ENCODE data around the gene FAM227A. TPM values are rescaled to one million over a fixed set of nuclear protein-coding genes. Genes with fewer than 3 reads are reported as not detected.
"Not testable (repeated sequence)": the region's sequence is repeated elsewhere in the genome, so short reads cannot be mapped to it uniquely, and the experiment has no call there.

Gene FAM227A
- total RNA-seq, 2 experiments from 2014 or later = 0.35 to 0.36 TPM

DNA sequence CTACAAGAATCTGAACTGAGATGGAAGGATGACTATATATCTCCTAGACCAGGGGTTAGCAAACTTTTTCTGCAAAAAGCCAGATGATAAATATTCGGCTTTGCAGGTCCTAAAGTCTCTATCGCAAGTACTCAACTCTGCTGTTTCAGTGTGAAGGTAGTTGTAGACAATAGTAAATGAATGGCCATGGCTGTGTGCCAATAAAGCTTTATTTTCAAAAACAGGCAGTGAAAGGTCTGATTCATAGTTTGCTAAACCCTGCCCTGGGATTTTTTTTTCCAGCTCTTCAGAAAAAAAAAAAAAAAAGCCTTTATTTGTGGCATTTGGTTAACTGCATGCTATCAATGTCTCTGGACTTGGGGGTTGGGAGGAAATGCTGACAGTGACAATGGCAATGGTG is 37.5 kb downstream of the FAM227A start:
- H3K27ac Mint-ChIP-seq = no peak overlapping the region
- CTCF ChIA-PET = interaction anchor here (0.7 kb wide), 1 partner anchor 642 kb away, joined by 3 read pairs; no protein-coding TSS in a partner anchor
- H3K9me3 Mint-ChIP-seq = no peaks in the 10 kb centered on the region
- intact Hi-C loops (cut with micrococcal nuclease) = no loop called here
- peaks cover 1% of the 10 kb centered on the region for H3K36me3 Mint-ChIP-seq (ENCODE audit: low read depth)
- no peak for DNase-seq
- no peak overlapping the region for H3K4me3 Mint-ChIP-seq
- H3K27me3 Mint-ChIP-seq (ENCODE audit: low read depth) = peaks cover 3% of the 10 kb centered on the region
- H3K4me1 Mint-ChIP-seq (ENCODE audit: low read depth) = no peaks in the 10 kb centered on the region

DNA sequence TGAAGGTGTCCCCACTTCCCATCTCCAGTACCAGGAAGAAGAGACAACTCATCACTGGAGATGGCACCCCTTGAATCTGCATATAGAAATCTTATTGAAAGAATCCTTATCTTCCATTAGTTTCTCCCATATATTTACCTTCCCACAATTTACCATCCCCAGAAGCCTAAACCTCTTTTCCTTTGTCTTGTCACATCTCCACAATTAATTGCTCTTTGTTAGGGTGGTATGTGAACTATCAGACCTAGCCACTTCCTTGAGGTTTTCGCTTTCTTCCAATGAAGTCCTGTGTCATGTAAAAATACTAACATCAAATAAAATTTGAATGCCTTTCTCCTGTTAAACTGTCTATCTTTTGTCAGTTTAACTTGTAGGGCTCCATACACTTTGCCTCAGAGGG is 37.9 kb downstream of the FAM227A start:
- peaks cover 3% of the 10 kb centered on the region for H3K27me3 Mint-ChIP-seq (ENCODE audit: low read depth)
- H3K36me3 Mint-ChIP-seq (ENCODE audit: low read depth) = peaks cover 1% of the 10 kb centered on the region
- H3K27ac Mint-ChIP-seq = no peak overlapping the region
- H3K4me3 Mint-ChIP-seq = no peak overlapping the region
- CTCF ChIA-PET = no interaction called here
- no peaks in the 10 kb centered on the region for H3K4me1 Mint-ChIP-seq (ENCODE audit: low read depth)
- intact Hi-C loops (cut with micrococcal nuclease) = no loop called here
- no peak for DNase-seq
- no peaks in the 10 kb centered on the region for H3K9me3 Mint-ChIP-seq

DNA sequence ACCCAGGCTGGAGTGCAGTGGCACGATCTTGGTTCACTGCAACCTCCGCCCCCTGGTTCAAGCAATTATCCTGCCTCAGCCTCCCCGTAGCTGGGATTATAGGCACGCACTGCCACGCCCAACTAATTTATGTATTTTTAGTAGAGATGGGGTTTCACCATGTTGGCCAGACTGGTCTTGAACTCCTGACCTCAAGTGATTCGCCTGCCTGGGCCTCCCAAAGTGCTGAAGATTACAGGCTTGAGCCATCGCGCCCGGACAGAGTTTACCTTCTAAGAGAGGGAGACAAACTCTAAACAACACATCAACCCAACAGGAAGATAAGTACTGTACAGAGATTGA is 41.2 kb downstream of the FAM227A start:
- intact Hi-C loops (cut with micrococcal nuclease); H3K36me3 Mint-ChIP-seq (ENCODE audit: low read depth); CTCF ChIA-PET; H3K4me1 Mint-ChIP-seq (ENCODE audit: low read depth); H3K27me3 Mint-ChIP-seq (ENCODE audit: low read depth); DNase-seq; H3K27ac Mint-ChIP-seq; H3K4me3 Mint-ChIP-seq; H3K9me3 Mint-ChIP-seq: not testable (repeated sequence)

DNA sequence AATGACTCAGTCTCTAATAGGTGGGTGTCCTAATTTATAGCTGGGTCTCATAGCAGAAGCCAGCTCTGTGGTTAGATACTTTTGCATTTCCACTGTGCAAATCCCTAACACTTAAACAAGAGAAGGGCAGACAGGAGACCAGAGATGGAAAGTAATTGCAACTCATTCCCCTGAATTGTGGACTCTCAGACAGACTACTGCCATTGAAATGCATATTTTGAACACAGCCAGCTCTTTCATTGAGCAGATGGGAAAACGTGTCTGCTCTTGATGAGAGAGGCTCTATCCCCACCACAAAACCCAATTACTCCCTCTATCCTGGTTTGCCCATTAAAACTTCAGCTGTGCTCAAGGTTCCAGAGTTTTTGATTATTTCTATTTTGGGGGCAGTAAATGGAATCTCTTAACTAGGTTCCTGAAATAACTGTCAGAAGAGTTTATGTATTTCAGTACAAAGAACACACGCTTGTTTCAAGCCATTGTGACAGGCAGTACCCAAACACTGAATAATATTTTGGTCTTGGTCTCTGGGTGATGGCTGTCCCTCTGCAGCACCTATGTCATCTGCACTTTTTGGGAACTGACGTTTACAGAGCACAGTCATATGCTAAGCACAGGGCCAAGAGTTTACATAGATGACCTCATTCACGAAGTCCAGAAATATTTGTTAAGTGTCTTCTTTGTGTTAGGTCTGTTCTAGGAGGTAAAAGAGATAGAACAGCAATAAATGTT is 41.7 kb downstream of the FAM227A start:
- DNase-seq = no peak
- intact Hi-C loops (cut with micrococcal nuclease) = no loop called here
- Mint-ChIP-seq H3K36me3 (ENCODE audit: low read depth) (peaks cover 1% of the 10 kb centered on the region), H3K9me3 (no peaks in the 10 kb centered on the region), H3K27me3 (ENCODE audit: low read depth) (peaks cover 3% of the 10 kb centered on the region), H3K4me3 (no peak overlapping the region), H3K27ac (no peak overlapping the region), H3K4me1 (ENCODE audit: low read depth) (no peaks in the 10 kb centered on the region)
- CTCF ChIA-PET = no interaction called here

DNA sequence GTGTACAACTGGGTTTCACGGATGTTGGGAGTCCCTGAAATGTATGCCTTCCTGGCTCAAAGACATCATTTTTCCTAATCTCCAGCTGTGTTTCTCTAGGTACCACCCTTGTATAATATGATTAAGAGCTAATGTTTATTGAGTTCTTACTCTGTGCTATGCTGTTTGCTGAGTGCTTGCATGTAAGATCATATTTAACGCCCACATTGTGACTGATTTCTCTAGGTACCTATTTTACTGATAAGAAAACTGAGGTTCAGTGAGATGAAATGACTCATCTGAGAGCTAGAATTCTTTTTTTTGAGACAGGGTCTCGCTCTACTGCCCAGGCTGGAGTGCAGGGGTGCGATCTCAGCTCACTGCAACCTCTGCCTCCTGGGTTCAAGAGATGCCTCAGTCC is 42.6 kb downstream of the FAM227A start:
- peaks cover 1% of the 10 kb centered on the region for H3K36me3 Mint-ChIP-seq (ENCODE audit: low read depth)
- DNase-seq = no peak
- no peak overlapping the region for H3K27ac Mint-ChIP-seq
- no peak overlapping the region for H3K4me3 Mint-ChIP-seq
- CTCF ChIA-PET = no interaction called here
- no peaks in the 10 kb centered on the region for H3K4me1 Mint-ChIP-seq (ENCODE audit: low read depth)
- peaks cover 3% of the 10 kb centered on the region for H3K27me3 Mint-ChIP-seq (ENCODE audit: low read depth)
- intact Hi-C loops (cut with micrococcal nuclease) = no loop called here
- H3K9me3 Mint-ChIP-seq = no peaks in the 10 kb centered on the region

DNA sequence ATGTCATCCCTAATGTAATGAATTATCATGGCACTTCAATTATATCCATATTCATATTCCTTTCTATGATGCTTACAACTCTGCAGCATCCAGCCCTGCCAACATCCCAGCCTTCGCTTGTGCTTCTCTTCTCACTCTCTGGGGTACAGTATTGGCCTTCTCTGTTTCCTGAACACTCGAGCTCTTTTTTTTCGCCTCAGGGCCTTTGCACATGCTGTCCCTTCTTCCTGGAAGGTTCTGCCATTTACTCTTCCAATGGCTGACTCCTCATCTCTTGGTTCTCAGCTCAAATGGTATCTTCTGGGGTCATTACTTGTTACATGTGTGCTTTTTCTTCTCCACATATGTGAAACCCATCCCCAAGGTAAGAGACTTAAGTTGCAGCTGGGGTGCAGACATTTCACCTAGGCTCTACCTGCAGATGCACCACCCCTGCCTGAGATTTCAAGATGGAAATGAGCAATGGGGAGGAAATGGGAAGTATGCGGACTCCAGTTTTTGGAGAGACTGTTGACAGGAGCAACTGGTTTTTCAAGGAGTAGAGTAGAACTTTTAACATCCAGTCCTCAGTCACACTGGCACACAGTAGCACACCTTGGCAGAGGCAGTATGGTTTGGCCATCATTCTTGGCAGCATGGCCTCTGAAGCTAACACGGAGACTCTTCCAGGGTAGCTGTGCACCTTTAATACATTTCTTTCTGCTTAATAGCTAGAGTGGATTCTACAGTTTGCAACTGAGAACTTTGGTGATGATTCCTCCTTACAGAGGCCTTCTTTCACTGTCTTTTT is 43.8 kb downstream of the FAM227A start:
- Mint-ChIP-seq H3K27ac (no peak overlapping the region), H3K36me3 (ENCODE audit: low read depth) (peaks cover 1% of the 10 kb centered on the region), H3K4me1 (ENCODE audit: low read depth) (no peaks in the 10 kb centered on the region), H3K9me3 (no peaks in the 10 kb centered on the region), H3K27me3 (ENCODE audit: low read depth) (peaks cover 3% of the 10 kb centered on the region), H3K4me3 (no peak overlapping the region)
- CTCF ChIA-PET = no interaction called here
- intact Hi-C loops (cut with micrococcal nuclease) = no loop called here
- no peak for DNase-seq

DNA sequence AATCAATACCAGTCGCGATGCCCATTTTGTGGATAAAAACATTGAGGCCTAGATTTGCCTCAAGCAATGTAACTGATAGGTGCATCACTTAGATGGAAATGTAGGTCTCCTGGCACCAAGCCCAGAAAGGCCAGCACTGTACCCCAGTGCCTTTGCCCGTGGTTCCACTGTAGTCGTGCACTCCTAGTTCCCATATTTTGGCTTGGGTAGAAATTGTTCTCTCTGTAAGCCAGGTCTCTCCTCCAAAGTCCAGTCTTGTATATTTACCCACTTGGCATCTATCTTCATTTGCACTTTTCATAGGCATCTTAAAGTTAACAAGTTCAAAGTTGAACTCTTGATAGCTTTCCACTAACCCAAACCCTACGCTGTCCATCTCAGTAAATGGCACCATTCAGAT is 44.6 kb downstream of the FAM227A start:
- DNase-seq = no peak
- peaks cover 1% of the 10 kb centered on the region for H3K36me3 Mint-ChIP-seq (ENCODE audit: low read depth)
- no peaks in the 10 kb centered on the region for H3K9me3 Mint-ChIP-seq
- H3K4me1 Mint-ChIP-seq (ENCODE audit: low read depth) = no peaks in the 10 kb centered on the region
- H3K4me3 Mint-ChIP-seq = no peak overlapping the region
- CTCF ChIA-PET = interaction anchor here (0.7 kb wide), 1 partner anchor 896 kb away, joined by 3 read pairs; no protein-coding TSS in a partner anchor
- no peak overlapping the region for H3K27ac Mint-ChIP-seq
- peaks cover 3% of the 10 kb centered on the region for H3K27me3 Mint-ChIP-seq (ENCODE audit: low read depth)
- intact Hi-C loops (cut with micrococcal nuclease) = no loop called here

DNA sequence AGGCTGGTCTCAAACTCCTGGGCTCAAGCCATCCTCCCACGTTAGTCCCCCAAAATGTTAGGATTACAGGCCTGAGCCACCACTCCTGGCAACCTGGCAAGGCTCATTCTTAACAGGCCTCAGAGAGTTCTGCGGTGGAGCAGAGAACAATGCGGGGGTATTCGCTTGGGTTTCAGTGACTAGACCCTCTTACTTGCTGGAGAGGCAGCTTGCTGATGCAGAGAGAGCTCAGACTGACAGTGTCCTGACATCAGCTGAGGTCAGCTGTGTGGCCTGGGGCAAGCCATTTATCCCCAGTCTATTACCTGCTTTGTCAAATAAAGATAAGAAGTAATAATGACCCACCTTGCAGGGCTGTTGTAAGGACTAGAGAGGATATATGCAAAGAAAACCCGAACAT is 46.0 kb downstream of the FAM227A start:
- intact Hi-C loops (cut with micrococcal nuclease) = no loop called here
- no peak overlapping the region for H3K27ac Mint-ChIP-seq

DNA sequence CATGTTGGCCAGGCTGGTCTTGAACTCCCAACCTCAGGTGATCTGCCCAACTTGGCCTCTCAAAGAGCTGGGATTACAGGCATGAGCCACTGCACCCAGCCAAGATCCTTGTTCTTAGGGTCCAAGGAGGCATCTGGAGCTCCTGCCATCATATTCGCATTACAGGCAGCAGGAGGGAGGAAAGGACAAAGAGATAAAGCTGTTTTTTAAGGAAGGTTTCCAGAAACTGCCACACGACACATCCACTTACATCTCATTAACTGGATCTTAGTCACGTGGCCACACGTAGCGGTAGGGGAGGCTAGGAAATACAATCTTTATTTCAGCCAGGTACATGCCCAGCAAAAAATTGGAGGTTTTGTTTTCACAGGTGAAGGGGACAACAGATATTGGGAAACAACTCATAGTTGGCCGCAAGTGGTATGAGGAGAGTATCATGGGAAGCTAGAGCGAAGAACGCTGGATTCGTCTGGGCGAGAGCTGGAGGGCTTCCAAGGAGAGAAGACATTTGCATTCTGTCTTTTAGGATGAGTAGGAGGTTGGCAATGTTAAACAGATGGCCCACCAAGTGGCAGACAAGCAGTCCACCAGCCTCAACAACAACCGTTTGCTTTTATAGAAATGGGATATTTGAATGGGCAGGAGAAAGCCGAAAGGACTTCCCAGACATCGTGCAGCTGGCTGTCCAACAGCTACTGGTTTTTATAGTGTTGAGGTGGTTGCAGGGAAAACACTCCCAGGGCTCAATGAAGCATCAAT is 47.0 kb downstream of the FAM227A start:
- no peak for DNase-seq
- CTCF ChIA-PET = no interaction called here
- H3K36me3 Mint-ChIP-seq (ENCODE audit: low read depth) = no peaks in the 10 kb centered on the region
- no peak overlapping the region for H3K27ac Mint-ChIP-seq
- H3K4me1 Mint-ChIP-seq (ENCODE audit: low read depth) = no peaks in the 10 kb centered on the region
- intact Hi-C loops (cut with micrococcal nuclease) = no loop called here
- no peaks in the 10 kb centered on the region for H3K27me3 Mint-ChIP-seq (ENCODE audit: low read depth)
- no peak overlapping the region for H3K4me3 Mint-ChIP-seq
- no peaks in the 10 kb centered on the region for H3K9me3 Mint-ChIP-seq

More for the DNA sequence above, 46.0 kb downstream of the FAM227A start:
- DNase-seq = no peak
- Mint-ChIP-seq H3K27me3 (ENCODE audit: low read depth) (no peaks in the 10 kb centered on the region), H3K36me3 (ENCODE audit: low read depth) (no peaks in the 10 kb centered on the region), H3K4me3 (no peak overlapping the region), H3K9me3 (no peaks in the 10 kb centered on the region), H3K4me1 (ENCODE audit: low read depth) (no peaks in the 10 kb centered on the region)
- CTCF ChIA-PET = interaction anchor here (0.7 kb wide), 1 partner anchor 12 kb away, joined by 3 read pairs; no protein-coding TSS in a partner anchor

DNA sequence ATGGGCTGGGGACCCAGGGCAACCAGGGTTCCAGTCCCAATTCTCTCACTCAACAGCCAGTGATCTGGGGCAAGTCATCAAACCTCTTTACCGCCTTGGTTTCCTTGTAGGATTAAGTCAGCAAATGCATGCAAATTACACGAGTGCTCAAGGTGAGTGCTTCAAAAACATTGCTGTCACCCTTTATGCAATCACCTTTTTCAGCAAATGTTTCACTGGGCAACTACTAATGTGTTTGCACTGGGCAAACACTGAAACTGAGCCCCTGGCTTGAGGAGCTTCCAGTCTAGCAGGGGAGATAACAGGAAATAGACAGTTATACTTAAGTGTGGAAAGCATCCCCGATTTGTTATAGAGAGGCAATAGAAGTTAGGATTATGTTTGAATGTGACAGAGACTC is 48.5 kb downstream of the FAM227A start:
- Mint-ChIP-seq H3K4me1 (ENCODE audit: low read depth) (no peaks in the 10 kb centered on the region), H3K4me3 (no peak overlapping the region), H3K27ac (no peak overlapping the region), H3K9me3 (no peaks in the 10 kb centered on the region), H3K36me3 (ENCODE audit: low read depth) (no peaks in the 10 kb centered on the region), H3K27me3 (ENCODE audit: low read depth) (no peaks in the 10 kb centered on the region)
- no peak for DNase-seq
- intact Hi-C loops (cut with micrococcal nuclease) = no loop called here
- CTCF ChIA-PET = no interaction called here

DNA sequence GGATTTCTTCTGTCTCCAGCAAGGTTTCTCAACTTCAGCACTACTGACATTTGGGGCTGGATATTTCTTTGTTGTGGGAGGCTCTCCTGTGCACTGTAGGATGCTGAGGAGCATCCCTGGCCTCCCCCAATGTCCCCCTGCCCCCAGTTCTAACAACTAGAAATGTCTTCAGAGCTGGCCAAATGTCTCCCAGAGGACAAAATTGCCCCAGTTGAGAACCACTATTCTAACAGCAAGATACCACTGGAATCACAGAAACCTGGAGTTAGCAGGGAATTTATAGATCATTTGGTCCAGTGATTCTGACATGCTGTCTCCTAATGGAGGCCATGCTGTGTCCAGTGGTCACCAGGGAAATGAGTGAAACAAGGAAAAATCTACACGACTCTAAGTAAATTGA is 54.0 kb downstream of the FAM227A start:
- no peak overlapping the region for H3K4me3 Mint-ChIP-seq
- no peak overlapping the region for H3K27ac Mint-ChIP-seq
- H3K36me3 Mint-ChIP-seq (ENCODE audit: low read depth) = no peaks in the 10 kb centered on the region
- no peak for DNase-seq
- H3K4me1 Mint-ChIP-seq (ENCODE audit: low read depth) = no peaks in the 10 kb centered on the region
- intact Hi-C loops (cut with micrococcal nuclease) = no loop called here
- H3K9me3 Mint-ChIP-seq = no peaks in the 10 kb centered on the region
- no peaks in the 10 kb centered on the region for H3K27me3 Mint-ChIP-seq (ENCODE audit: low read depth)
- CTCF ChIA-PET = no interaction called here

DNA sequence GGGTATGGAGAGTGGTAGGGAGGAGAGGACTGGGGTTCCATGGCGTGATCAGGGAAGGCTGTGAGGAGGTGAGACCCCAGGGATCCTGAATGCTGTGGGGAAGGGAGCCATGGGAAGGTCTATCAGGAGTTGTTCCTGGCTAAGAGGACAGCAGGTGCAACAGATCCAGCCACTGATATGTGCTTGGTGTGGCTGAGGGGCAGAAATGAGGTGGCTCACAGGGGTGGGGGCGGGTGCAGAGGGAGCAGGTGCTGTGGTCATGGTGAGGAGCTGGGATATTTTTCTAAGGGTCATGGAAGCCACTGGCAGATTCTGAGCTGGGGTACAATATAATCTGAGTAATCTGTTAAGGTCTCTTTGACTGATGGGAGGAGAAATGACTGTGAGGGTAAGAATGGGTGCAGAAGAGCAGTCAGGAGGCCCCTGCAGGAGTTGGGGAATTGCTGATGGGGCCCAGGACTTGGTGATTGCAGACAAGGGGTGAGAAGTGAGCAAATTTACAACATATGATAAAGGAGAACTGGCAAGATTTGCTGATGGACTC is 54.9 kb downstream of the FAM227A start:
- intact Hi-C loops (cut with micrococcal nuclease) = no loop called here
- H3K9me3 Mint-ChIP-seq = no peaks in the 10 kb centered on the region

More for the DNA sequence above, 54.9 kb downstream of the FAM227A start:
- no peaks in the 10 kb centered on the region for H3K36me3 Mint-ChIP-seq (ENCODE audit: low read depth)
- CTCF ChIA-PET = no interaction called here
- no peak overlapping the region for H3K4me3 Mint-ChIP-seq
- DNase-seq = no peak
- no peak overlapping the region for H3K27ac Mint-ChIP-seq
- H3K27me3 Mint-ChIP-seq (ENCODE audit: low read depth) = no peaks in the 10 kb centered on the region
- H3K4me1 Mint-ChIP-seq (ENCODE audit: low read depth) = no peaks in the 10 kb centered on the region
